Bronchial epithelial cell (primary cell): Measurements from ENCODE around the gene ABCA1. TPM values are rescaled to one million over a fixed set of nuclear protein-coding genes. Genes with fewer than 3 reads are reported as not detected.
"Not testable (repeated sequence)": the region's sequence is repeated elsewhere in the genome, so short reads cannot be mapped to it uniquely, and the experiment has no call there.

Experiments used
- DNase-seq: peaks from one replicate; pipeline ENCODE4 v3.0.0-alpha.2; 2010; ENCODE audit warnings: low read depth
- FAIRE-seq: peaks from 2 replicates; lab custom pipeline; 2011; peaks lifted over from hg19 to GRCh38; lab: Jason Lieb, UNC
- H3K27me3 ChIP-seq: 2 replicates; pipeline ENCODE4 v1.5.1; 2011; ENCODE audit warnings: low read length; ENCODE audit not compliant: control insufficient read depth, insufficient read depth
- H3K36me3 ChIP-seq: 2 replicates; pipeline ENCODE4 v1.5.1; 2011; ENCODE audit warnings: low read length; ENCODE audit not compliant: control insufficient read depth, insufficient read depth
- H3K4me3 ChIP-seq: 2 replicates; pipeline ENCODE4 v1.5.1; 2011; ENCODE audit warnings: mild to moderate bottlenecking, low read depth, low read length, control low read depth
- CTCF ChIP-seq: IDR thresholded peaks from 2 replicates; pipeline ENCODE4 v1.5.1; 2011; ENCODE audit warnings: mild to moderate bottlenecking, moderate library complexity, low read length, control low read depth, inconsistent platforms; ENCODE audit not compliant: insufficient read depth, severe bottlenecking
- total RNA-seq: library from RNA; depleted of rRNA; stranded (reverse); fragments of >200 nt; gene quantifications from 2 replicates; pipeline ENCODE4 v1.2.1, GENCODE V29; 2014

The ABCA1 gene
- total RNA-seq, 1 donor from 2014 or later: 34.2 TPM

GRCh38 chr9:104923740-104924139 is 4.2 kb downstream of the ABCA1 start:
- H3K27me3 ChIP-seq: no peaks in the 10 kb centered on the region
- FAIRE-seq: no peak
- no peak for DNase-seq
- no peaks in the 10 kb centered on the region for H3K36me3 ChIP-seq
- TF ChIP-seq CTCF: no peak
- H3K4me3 ChIP-seq: no peak overlapping the region

- no peak for TF ChIP-seq CTCF
- DNase-seq (no peak), FAIRE-seq (no peak)
- H3K4me3 ChIP-seq: no peak overlapping the region
- no peaks in the 10 kb centered on the region for H3K36me3 ChIP-seq
- H3K27me3 ChIP-seq: no peaks in the 10 kb centered on the region
Measured at GRCh38 chr9:104923289-104923688, 4.7 kb downstream of the ABCA1 start.

- DNase-seq, H3K36me3 ChIP-seq, FAIRE-seq, H3K4me3 ChIP-seq, H3K27me3 ChIP-seq: not testable (repeated sequence)
Measured at GRCh38 chr9:104922748-104923147, 5.2 kb downstream of the ABCA1 start.

- no peak for DNase-seq
- Histone ChIP-seq H3K36me3 (no peaks in the 10 kb centered on the region), H3K27me3 (no peaks in the 10 kb centered on the region), H3K4me3 (no peak overlapping the region)
- FAIRE-seq: no peak
- TF ChIP-seq CTCF: no peak
Measured at GRCh38 chr9:104921067-104921741, 6.8 kb downstream of the ABCA1 start.

GRCh38 chr9:104915753-104916152 is 12.2 kb downstream of the ABCA1 start:
- DNase-seq (no peak), FAIRE-seq (no peak)
- TF ChIP-seq CTCF: no peak
- H3K27me3 ChIP-seq: no peaks in the 10 kb centered on the region
- H3K36me3 ChIP-seq: no peaks in the 10 kb centered on the region
- no peak overlapping the region for H3K4me3 ChIP-seq

GRCh38 chr9:104915049-104915448 is 12.9 kb downstream of the ABCA1 start:
- no peak for FAIRE-seq

More at GRCh38 chr9:104915049-104915448, 12.9 kb downstream of the ABCA1 start:
- DNase-seq: no peak
- Histone ChIP-seq H3K36me3 (no peaks in the 10 kb centered on the region), H3K4me3 (no peak overlapping the region), H3K27me3 (no peaks in the 10 kb centered on the region)
- no peak for TF ChIP-seq CTCF
